Endothelial cell of umbilical vein (primary cell): Measurements from ENCODE around the gene C12orf76. TPM values are rescaled to one million over a fixed set of nuclear protein-coding genes. Genes with fewer than 3 reads are reported as not detected.

Experiments
- BruUV-seq: library from RNA; stranded (reverse); fragments of 400-500 nt; replicated peaks from 2 replicates; lab custom pipeline; 2021; lab: Mats Ljungman, UMichigan
- CTCF ChIA-PET: fragments of 300-600, 350-600 bp; sonication (Branson Sonifier 250); formaldehyde crosslinking; loops from one replicate; lab custom pipeline; 2021; ENCODE audit warnings: antibody characterized with exemption, inconsistent platforms; lab: Charles Lee
- POLR2A ChIA-PET: fragments of 300-600, 350-600 bp; sonication (Branson Sonifier 250); formaldehyde crosslinking; loops from one replicate; lab custom pipeline; 2021; ENCODE audit warnings: antibody characterized with exemption, inconsistent platforms; lab: Charles Lee
- DNase-seq: peaks from one replicate; pipeline ENCODE4 v3.0.0-alpha.2; 2011; ENCODE audit warnings: low read depth, low spot score
- FAIRE-seq: peaks from 2 replicates; lab custom pipeline; 2011; peaks lifted over from hg19 to GRCh38; lab: Jason Lieb, UNC
- H2AFZ ChIP-seq: 2 replicates; pipeline ENCODE4 v1.6.0; 2012; ENCODE audit warnings: low read depth, low read length, control low read depth, inconsistent platforms
- H3K27ac ChIP-seq: 2 replicates; pipeline ENCODE4 v1.5.1; 2011; ENCODE audit warnings: low read depth, mild to moderate bottlenecking, control low read depth, low read length, moderate library complexity; ENCODE audit not compliant: insufficient read depth
- H3K27me3 ChIP-seq, 2 experiments: 2 replicates each; pipeline versions ENCODE4 v1.6.0 to v1.6.1; 2011; ENCODE audit warnings: low read length in 2 of 2, mixed read lengths in 1 of 2; ENCODE audit not compliant: control insufficient read depth in 2 of 2, insufficient read depth in 2 of 2
- H3K36me3 ChIP-seq, 2 experiments: 2 replicates in 1 of 2; 3 replicates in 1 of 2; pipeline ENCODE4 v1.5.1; 2011; ENCODE audit warnings: low read length in 2 of 2, mild to moderate bottlenecking in 1 of 2, moderate library complexity in 1 of 2; ENCODE audit not compliant: control insufficient read depth in 2 of 2, insufficient read depth in 2 of 2; ENCODE audit errors: extremely low read depth in 1 of 2
- H3K4me1 ChIP-seq: 3 replicates; pipeline ENCODE4 v1.5.1; 2011; ENCODE audit warnings: mild to moderate bottlenecking, low read length; ENCODE audit not compliant: control insufficient read depth, insufficient read depth; ENCODE audit errors: extremely low read depth
- H3K4me2 ChIP-seq: 2 replicates; pipeline ENCODE4 v1.6.1; 2011; ENCODE audit warnings: low read length, control low read depth, mixed read lengths; ENCODE audit not compliant: insufficient read depth
- H3K4me3 ChIP-seq, 3 experiments: fragments of 200-600 bp in 1 of 3; sonication (generic), shearing (Covaris generic) in 1 of 3; replicated peaks in 1 of 3; 2 replicates each; pipeline ENCODE4 v1.5.1; 2011 to 2016; ENCODE audit warnings: control low read depth in 3 of 3, low read length in 3 of 3, mild to moderate bottlenecking in 2 of 3, inconsistent platforms in 1 of 3, low read depth in 1 of 3, moderate library complexity in 1 of 3; ENCODE audit not compliant: insufficient read depth in 1 of 3
- H3K79me2 ChIP-seq: 2 replicates; pipeline ENCODE4 v1.6.0; 2012; ENCODE audit warnings: low read length, inconsistent platforms; ENCODE audit not compliant: control insufficient read depth, insufficient read depth
- H3K9ac ChIP-seq: replicated peaks from 2 replicates; pipeline ENCODE3; 2011; ENCODE audit warnings: low read length, control low read depth; ENCODE audit not compliant: insufficient read depth; ENCODE audit errors: extremely low read depth
- H3K9me1 ChIP-seq: replicated peaks from 3 replicates; pipeline ENCODE4 v1.6.0; 2011; ENCODE audit warnings: mild to moderate bottlenecking, low read length; ENCODE audit not compliant: control insufficient read depth, insufficient read depth; ENCODE audit errors: extremely low read depth
- H3K9me3 ChIP-seq: replicated peaks from 2 replicates; pipeline ENCODE4 v1.5.1; 2012; ENCODE audit warnings: low read length, inconsistent platforms; ENCODE audit not compliant: control insufficient read depth, insufficient read depth
- H4K20me1 ChIP-seq: replicated peaks from 2 replicates; pipeline ENCODE3; 2011; ENCODE audit warnings: mild to moderate bottlenecking, low read length; ENCODE audit not compliant: control insufficient read depth, insufficient read depth; ENCODE audit errors: extremely low read depth
- CTCF ChIP-seq, 2 donors: IDR thresholded peaks; 1 replicate in 1 of 2; 2 replicates in 1 of 2; pipeline ENCODE4 v1.5.1; 2011; ENCODE audit warnings: low read length in 2 of 2, mild to moderate bottlenecking in 2 of 2, moderate library complexity in 2 of 2, control low read depth in 1 of 2, inconsistent platforms in 1 of 2, low read depth in 1 of 2; ENCODE audit not compliant: insufficient read depth in 1 of 2; ENCODE audit errors: extremely low read depth in 1 of 2
- EZH2 ChIP-seq: IDR thresholded peaks from 2 replicates; pipeline ENCODE4 v1.6.1; 2012; ENCODE audit warnings: borderline replicate concordance, low read depth, mild to moderate bottlenecking, moderate library complexity, low read length, inconsistent platforms; ENCODE audit not compliant: severe bottlenecking
- FOS ChIP-seq: IDR thresholded peaks from 2 replicates; pipeline ENCODE4 v1.6.1; 2011; ENCODE audit warnings: mild to moderate bottlenecking, low read length, moderate library complexity, borderline replicate concordance; ENCODE audit not compliant: insufficient read depth
- MYC ChIP-seq: IDR thresholded peaks from one replicate; pipeline ENCODE4 v1.6.1; 2011; ENCODE audit warnings: mild to moderate bottlenecking, low read depth, low read length
- POLR2A ChIP-seq: IDR thresholded peaks from 2 replicates; pipeline ENCODE4 v1.6.1; 2012; ENCODE audit warnings: low read depth, mild to moderate bottlenecking, control low read depth, low read length
- POLR2AphosphoS5 ChIP-seq: IDR thresholded peaks from 2 replicates; pipeline ENCODE4 v1.6.1; 2012; ENCODE audit warnings: low read depth, mild to moderate bottlenecking, control low read depth, low read length, moderate library complexity; ENCODE audit not compliant: insufficient read depth
- dilution Hi-C: fragments of 300-500 bp; cut with MboI; formaldehyde crosslinking; loops from one replicate; pipeline ENCODE4 v1.15.0; 2019; ENCODE audit warnings: low sequenced_read_pairs; ENCODE audit not compliant: extremely low pct_ligation_motif_present
- intact Hi-C: fragments of 100-400 bp; cut with micrococcal nuclease; formaldehyde crosslinking; loops from one replicate; pipeline ENCODE4 v1.10.0; 2022
- polyA plus RNA-seq, 4 experiments: library from polyadenylated mRNA; depleted of rRNA in 3 of 4; stranded (reverse) in 3 of 4; unstranded in 1 of 4; fragments of >200 nt; gene quantifications; 2 replicates each; pipeline versions ENCODE4 v1.2.1 to v1.2.3, GENCODE V29; 2011 to 2012; ENCODE audit warnings: missing spikeins in 1 of 4
- total RNA-seq: library from RNA; stranded (reverse); gene quantifications from 2 replicates; pipeline ENCODE4 v1.2.3, GENCODE V29; 2021
- TF ChIP-seq, protein P1 (sequence below): IDR thresholded peaks from 2 replicates; pipeline ENCODE4 v1.6.1; 2011; ENCODE audit not compliant: insufficient read depth, insufficient read length

The C12orf76 gene
- total and polyA plus RNA-seq, 2 donors (not counting 3 experiments of a cell fraction or from before 2014, with no cell fraction given): 13.4 to 17.1 TPM

DNA sequence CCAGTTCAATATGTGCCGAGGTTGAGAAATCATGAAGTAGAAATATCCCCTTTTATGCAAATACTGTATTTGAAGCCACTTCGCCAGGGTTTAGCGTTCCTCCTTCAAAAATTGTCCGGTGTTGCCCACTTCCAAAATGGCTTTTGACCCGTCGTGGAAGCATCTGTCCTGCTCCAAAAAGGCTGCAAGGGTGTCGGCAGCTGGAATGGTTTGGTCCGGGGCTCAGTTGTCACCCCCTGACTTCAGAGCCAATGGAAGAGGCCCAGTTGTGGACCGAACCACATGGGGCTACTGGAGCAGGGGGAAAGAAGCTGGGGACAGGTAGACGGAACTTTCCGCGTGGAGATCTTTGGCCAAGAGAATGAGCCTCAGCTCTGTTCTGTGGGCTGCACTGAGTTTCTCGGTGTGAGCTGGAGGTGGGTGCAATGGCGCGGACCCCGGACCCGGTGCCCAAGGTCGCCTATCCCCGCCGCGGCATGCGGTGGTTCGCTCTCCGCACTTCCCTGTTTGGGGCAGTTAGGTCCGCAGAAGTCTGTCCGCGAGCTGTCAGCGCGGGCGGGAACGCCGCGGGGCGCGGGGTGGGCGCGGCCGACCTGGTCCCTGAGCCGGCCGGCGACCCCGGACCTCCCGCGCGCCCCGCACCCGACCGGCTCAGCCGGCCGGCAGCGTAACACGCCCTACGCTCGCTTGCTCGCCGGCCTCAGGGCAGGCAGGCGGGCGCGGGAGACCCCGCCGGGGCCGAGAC, 49.2 kb downstream of the C12orf76 start, which contains the start of gene ANKRD13A:
Gene ANKRD13A (plus strand): TSS at position 527 of the 745 bp plus-strand sequence. CDS start 259 bp downstream, outside the sequence.
- peaks cover 27% of the 10 kb centered on the region for H3K4me1 ChIP-seq

More for the DNA sequence above, 49.2 kb downstream of the C12orf76 start, which contains the start of gene ANKRD13A:
- DNase-seq: peak; percentile 92
- no peaks in the 10 kb centered on the region for H3K9me3 ChIP-seq
- ChIA-PET CTCF (interaction anchor here (1.0 to 1.3 kb wide), 2 partner anchors 25 to 432 kb away, joined by 4 to 5 read pairs; no protein-coding TSS in a partner anchor), POLR2A (no interaction called here)
- no peaks in the 10 kb centered on the region for H3K27me3 ChIP-seq
- peaks cover 20% of the 10 kb centered on the region for H3K79me2 ChIP-seq
- H3K9ac ChIP-seq: peak within 1 kb of the TSS; percentile 98
- peak within 1 kb of the TSS; percentile 96 for H3K27ac ChIP-seq
- no peaks in the 10 kb centered on the region for H3K9me1 ChIP-seq
- peak within 1 kb of the TSS; percentile 89 for H3K4me2 ChIP-seq
- no peaks in the 10 kb centered on the region for H4K20me1 ChIP-seq
- dilution Hi-C loops: no loop called here
- TF ChIP-seq MYC (no peak), EZH2 (no peak), POLR2AphosphoS5 (peak; percentile 88), POLR2A (peak; percentile 86), CTCF (IDR thresholded peaks at IDR 0.05; ENCODE audit: extremely low read depth in 1 of 2, insufficient read depth in 1 of 2, low read depth in 1 of 2, low read length in 2 of 2) (no peak), FOS (no peak)
- TF ChIP-seq, protein P1, sequence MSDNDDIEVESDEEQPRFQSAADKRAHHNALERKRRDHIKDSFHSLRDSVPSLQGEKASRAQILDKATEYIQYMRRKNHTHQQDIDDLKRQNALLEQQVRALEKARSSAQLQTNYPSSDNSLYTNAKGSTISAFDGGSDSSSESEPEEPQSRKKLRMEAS: peak; percentile 40
- no TSS peak for BruUV-seq
- H3K4me3 ChIP-seq: peak within 1 kb of the TSS; percentile 31 to 65 (median 64)
- no peaks in the 10 kb centered on the region for H3K36me3 ChIP-seq
- peak within 1 kb of the TSS; percentile 99 for H2AFZ ChIP-seq
- intact Hi-C loops: loop anchor here (1.0 to 5.0 kb wide), 3 partner anchors 25 to 52 kb away; no protein-coding TSS in a partner anchor
- FAIRE-seq: peak; percentile 91
